HCT116 (cell line): ENCODE data around the gene ADAMTSL2. TPM values are rescaled to one million over a fixed set of nuclear protein-coding genes. Genes with fewer than 3 reads are reported as not detected.

Experiments used
- ATAC-seq: fragments of 200-7000 bp; cut with Tn5 transposase; 2 replicates; pipeline ENCODE4 v1.9.1; 2020; ENCODE audit warnings: mild to moderate bottlenecking, moderate library complexity
- BruUV-seq: library from RNA; stranded (reverse); fragments of 400-500 nt; replicated peaks from 2 replicates; lab custom pipeline; 2021; lab: Mats Ljungman, UMichigan
- CTCF ChIA-PET: fragments of 300-600 bp; sonication (Branson Sonifier 250); formaldehyde crosslinking; loops from one replicate; lab custom pipeline; 2021; ENCODE audit warnings: antibody characterized with exemption; lab: Charles Lee
- POLR2A ChIA-PET: fragments of 300-600, 350-600 bp; sonication (Branson Sonifier 250); formaldehyde crosslinking; loops from one replicate; lab custom pipeline; 2021; ENCODE audit warnings: antibody characterized with exemption; lab: Charles Lee
- RAD21 ChIA-PET, 2 experiments: fragments of 300-600 bp; sonication (Branson Sonifier 250); formaldehyde crosslinking; loops; one replicate each; lab custom pipeline; 2023; ENCODE audit warnings: low total read pairs in 2 of 2; ENCODE audit not compliant: uncharacterized antibody in 2 of 2, unreplicated experiment in 2 of 2, low non-redundant PET in 1 of 2; lab: Charles Lee
- DNase-seq: peaks from one replicate; pipeline ENCODE4 v3.0.0-alpha.2; 2010; ENCODE audit warnings: low read depth, low spot score
- H2AFZ ChIP-seq: fragments of 200-600 bp; shearing (Covaris generic), sonication (generic); 2 replicates; pipeline ENCODE4 v1.6.1; 2017; ENCODE audit warnings: low read depth, mixed run types, mixed read lengths, antibody characterized with exemption, low read length; ENCODE audit not compliant: poor library complexity, severe bottlenecking
- H3K27ac ChIP-seq: 2 replicates; pipeline ENCODE4 v1.5.1; 2012; ENCODE audit warnings: low read depth, low read length
- H3K27me3 ChIP-seq: fragments of 200-600 bp; sonication (generic); 2 replicates; pipeline ENCODE4 v1.6.1; 2016; ENCODE audit warnings: mixed run types, low read length, mixed read lengths; ENCODE audit not compliant: insufficient read depth
- H3K36me3 ChIP-seq, 2 experiments: fragments of 200-500 bp in 1 of 2; fragments of 200-600 bp in 1 of 2; sonication (Bioruptor generic) in 1 of 2; sonication (generic) in 1 of 2; 2 replicates each; pipeline versions ENCODE4 v1.5.1 to v1.6.1; 2014 to 2016; ENCODE audit warnings: low read length in 2 of 2, inconsistent platforms in 1 of 2, mixed read lengths in 1 of 2, mixed run types in 1 of 2; ENCODE audit not compliant: insufficient read depth in 2 of 2, control insufficient read depth in 1 of 2
- H3K4me1 ChIP-seq, 2 experiments: fragments of 200-600 bp in 1 of 2; sonication (generic) in 1 of 2; 2 replicates each; pipeline versions ENCODE4 v1.5.1 to v1.6.1; 2012 to 2017; ENCODE audit warnings: low read length in 2 of 2, inconsistent platforms in 1 of 2, mild to moderate bottlenecking in 1 of 2, mixed read lengths in 1 of 2, mixed run types in 1 of 2, moderate library complexity in 1 of 2; ENCODE audit not compliant: insufficient read depth in 2 of 2, control insufficient read depth in 1 of 2
- H3K4me2 ChIP-seq: fragments of 200-600 bp; sonication (generic); 2 replicates; pipeline ENCODE4 v1.6.1; 2017; ENCODE audit warnings: mixed run types, low read length, mixed read lengths
- H3K4me3 ChIP-seq, 2 experiments: fragments of 200-600 bp in 1 of 2; sonication (generic) in 1 of 2; replicated peaks in 1 of 2; 2 replicates each; pipeline ENCODE4 v1.5.1; 2011 to 2016; ENCODE audit warnings: low read length in 2 of 2, control low read depth in 1 of 2, low read depth in 1 of 2, mild to moderate bottlenecking in 1 of 2, mixed read lengths in 1 of 2, mixed run types in 1 of 2
- H3K79me2 ChIP-seq: fragments of 200-600 bp; sonication (generic); 2 replicates; pipeline ENCODE4 v1.6.1; 2017; ENCODE audit warnings: mild to moderate bottlenecking, mixed run types, low read length, moderate library complexity, mixed read lengths; ENCODE audit not compliant: insufficient read depth
- H3K9ac ChIP-seq: fragments of 200-600 bp; sonication (generic); 2 replicates; pipeline ENCODE4 v1.6.1; 2016; ENCODE audit warnings: low read length, mixed read lengths
- H3K9me2 ChIP-seq: fragments of 200-600 bp; sonication (generic), shearing (Covaris generic); 2 replicates; pipeline ENCODE4 v1.6.1; 2017; ENCODE audit warnings: mixed run types, mild to moderate bottlenecking, moderate library complexity; ENCODE audit not compliant: insufficient read depth
- H3K9me3 ChIP-seq, 2 experiments: fragments of 200-500 bp in 1 of 2; fragments of 200-600 bp in 1 of 2; sonication (Bioruptor generic) in 1 of 2; sonication (generic) in 1 of 2; 2 replicates each; pipeline ENCODE4 v1.6.1; 2014 to 2017; ENCODE audit warnings: low read length in 2 of 2, mixed read lengths in 2 of 2, inconsistent platforms in 1 of 2, low read depth in 1 of 2, mild to moderate bottlenecking in 1 of 2, mixed run types in 1 of 2, moderate library complexity in 1 of 2; ENCODE audit not compliant: control insufficient read depth in 1 of 2, insufficient read depth in 1 of 2
- H4K20me1 ChIP-seq: fragments of 200-600 bp; sonication (generic), shearing (Covaris generic); 2 replicates; pipeline ENCODE4 v1.6.1; 2017; ENCODE audit warnings: mixed run types, mild to moderate bottlenecking, moderate library complexity; ENCODE audit not compliant: insufficient read depth
- ATF3 ChIP-seq: IDR thresholded peaks from 2 replicates; pipeline ENCODE4 v1.6.1; 2012
- CBX3 ChIP-seq: IDR thresholded peaks from 2 replicates; pipeline ENCODE4 v1.6.1; 2012; ENCODE audit warnings: low read depth
- CEBPB ChIP-seq: IDR thresholded peaks from 2 replicates; pipeline ENCODE4 v1.6.1; 2012; ENCODE audit warnings: low read depth
- EGR1 ChIP-seq: IDR thresholded peaks from 2 replicates; pipeline ENCODE4 v1.6.1; 2012; ENCODE audit warnings: low read depth
- EZH2 ChIP-seq: fragments of 200-600 bp; sonication (generic); IDR thresholded peaks from 2 replicates; pipeline ENCODE4 v1.6.1; 2017; ENCODE audit warnings: antibody characterized with exemption, mixed run types
- FOSL1 ChIP-seq: IDR thresholded peaks from 2 replicates; pipeline ENCODE4 v1.6.1; 2012; ENCODE audit warnings: low read depth
- JUND ChIP-seq: IDR thresholded peaks from 2 replicates; pipeline ENCODE4 v1.6.1; 2012
- POLR2A ChIP-seq: IDR thresholded peaks from 2 replicates; pipeline ENCODE4 v1.7.0; 2011; ENCODE audit warnings: borderline replicate concordance; ENCODE audit not compliant: insufficient read depth, insufficient read length; ENCODE audit errors: extremely low read depth
- POLR2AphosphoS5 ChIP-seq: IDR thresholded peaks from 2 replicates; pipeline ENCODE4 v1.6.1; 2011; ENCODE audit warnings: mild to moderate bottlenecking, low read depth, low read length, moderate library complexity
- SRF ChIP-seq: IDR thresholded peaks from 2 replicates; pipeline ENCODE4 v1.6.1; 2012; ENCODE audit warnings: low read depth
- TCF7L2 ChIP-seq: IDR thresholded peaks from 2 replicates; pipeline ENCODE4 v1.7.0; 2011; ENCODE audit warnings: borderline replicate concordance, inconsistent platforms; ENCODE audit not compliant: insufficient read depth, insufficient read length; ENCODE audit errors: extremely low read depth
- ZFX ChIP-seq: fragments of 450-650 bp; IDR thresholded peaks from 2 replicates; pipeline ENCODE4 v1.6.1; 2017
- ZNF274 ChIP-seq: fragments of 200-500 bp; sonication (Bioruptor generic); IDR thresholded peaks from 2 replicates; pipeline ENCODE4 v1.6.1; 2014; ENCODE audit warnings: mild to moderate bottlenecking, low read depth, low read length, inconsistent platforms
- intact Hi-C: fragments of 100-400 bp; cut with micrococcal nuclease; formaldehyde crosslinking; loops from 2 replicates; pipeline ENCODE4 v1.10.0; 2022
- total RNA-seq: library from RNA; stranded (reverse); gene quantifications from one replicate; pipeline ENCODE4 v1.2.1, GENCODE V29; 2021; ENCODE audit not compliant: unreplicated experiment
- TF ChIP-seq, protein P1 (sequence below), 3 experiments: fragments of 200-600 bp in 1 of 3; sonication (generic) in 1 of 3; IDR thresholded peaks in 2 of 3; conservative IDR thresholded peaks in 1 of 3; 2 replicates each; pipeline ENCODE4 v1.5.1; 2012 to 2017; ENCODE audit warnings: low read depth in 2 of 3, low read length in 2 of 3, antibody characterized with exemption in 1 of 3, borderline replicate concordance in 1 of 3, control low read depth in 1 of 3, mild to moderate bottlenecking in 1 of 3, mixed read lengths in 1 of 3, mixed run types in 1 of 3, moderate library complexity in 1 of 3; ENCODE audit not compliant: insufficient read depth in 1 of 3

ADAMTSL2 gene
- total RNA-seq, 1 experiment from 2014 or later: not detected

- no peaks in the 10 kb centered on the region for H4K20me1 ChIP-seq
- H3K27ac ChIP-seq: no peak overlapping the region
- no peak overlapping the region for H3K4me2 ChIP-seq
- no peak for DNase-seq
- no peak overlapping the region for H3K9ac ChIP-seq
- no peak overlapping the region for H3K4me3 ChIP-seq
- RAD21 ChIA-PET: no interaction called here
- no peak for ATAC-seq
- no peaks in the 10 kb centered on the region for H3K79me2 ChIP-seq
- no peaks in the 10 kb centered on the region for H3K27me3 ChIP-seq
- no peak overlapping the region for H2AFZ ChIP-seq
- no peaks in the 10 kb centered on the region for H3K36me3 ChIP-seq
- TF ChIP-seq ATF3 (no peak), ZNF274 (no peak), CBX3 (no peak), POLR2AphosphoS5 (no peak), TCF7L2 (no peak), EZH2 (no peak)
- no TSS peak for BruUV-seq
- intact Hi-C loops: loop anchor here (5.0 kb wide), 2 partner anchors 131 to 151 kb away; partner anchors contain the start of genes SURF1, SURF2 and SURF6
- peaks cover 17 to 22% of the 10 kb centered on the region in 2 experiments; a peak in 3 of 4 replicates for H3K4me1 ChIP-seq
- POLR2A ChIA-PET: no interaction called here
- CTCF ChIA-PET: interaction anchor here (1.0 kb wide), 1 partner anchor 39 kb away, joined by 3 read pairs; no protein-coding TSS in a partner anchor
- H3K9me3 ChIP-seq: no peaks in the 10 kb centered on the region
- no peaks in the 10 kb centered on the region for H3K9me2 ChIP-seq
These were observed 45.7 kb upstream of the ADAMTSL2 start for GRCh38 chr9:133488686-133489252.

GRCh38 chr9:133489253-133490190, 45.0 kb upstream of the ADAMTSL2 start:
- H3K4me1 ChIP-seq: peaks cover 15 to 21% of the 10 kb centered on the region in 2 experiments; a peak in 3 of 4 replicates
- no peaks in the 10 kb centered on the region for H3K9me2 ChIP-seq
- H3K27me3 ChIP-seq: no peaks in the 10 kb centered on the region
- ATAC-seq: no peak
- CTCF ChIA-PET: no interaction called here
- H4K20me1 ChIP-seq: no peaks in the 10 kb centered on the region
- BruUV-seq: no TSS peak
- H3K4me2 ChIP-seq: no peak overlapping the region
- H2AFZ ChIP-seq: no peak overlapping the region
- POLR2A ChIA-PET: no interaction called here
- no peaks in the 10 kb centered on the region for H3K79me2 ChIP-seq
- RAD21 ChIA-PET: no interaction called here
- no peak overlapping the region for H3K27ac ChIP-seq
- no peak overlapping the region for H3K4me3 ChIP-seq
- intact Hi-C loops: loop anchor here (5.0 kb wide), 2 partner anchors 132 to 152 kb away; partner anchors contain the start of genes SURF1, SURF2 and SURF6
- H3K9ac ChIP-seq: no peak overlapping the region
- H3K9me3 ChIP-seq: no peaks in the 10 kb centered on the region
- H3K36me3 ChIP-seq: no peaks in the 10 kb centered on the region
- no peak for DNase-seq
- TF ChIP-seq ZFX (no peak), POLR2A (no peak), EGR1 (no peak), CEBPB (no peak), FOSL1 (no peak), TCF7L2 (no peak), SRF (no peak), JUND (no peak)
- TF ChIP-seq, protein P1, sequence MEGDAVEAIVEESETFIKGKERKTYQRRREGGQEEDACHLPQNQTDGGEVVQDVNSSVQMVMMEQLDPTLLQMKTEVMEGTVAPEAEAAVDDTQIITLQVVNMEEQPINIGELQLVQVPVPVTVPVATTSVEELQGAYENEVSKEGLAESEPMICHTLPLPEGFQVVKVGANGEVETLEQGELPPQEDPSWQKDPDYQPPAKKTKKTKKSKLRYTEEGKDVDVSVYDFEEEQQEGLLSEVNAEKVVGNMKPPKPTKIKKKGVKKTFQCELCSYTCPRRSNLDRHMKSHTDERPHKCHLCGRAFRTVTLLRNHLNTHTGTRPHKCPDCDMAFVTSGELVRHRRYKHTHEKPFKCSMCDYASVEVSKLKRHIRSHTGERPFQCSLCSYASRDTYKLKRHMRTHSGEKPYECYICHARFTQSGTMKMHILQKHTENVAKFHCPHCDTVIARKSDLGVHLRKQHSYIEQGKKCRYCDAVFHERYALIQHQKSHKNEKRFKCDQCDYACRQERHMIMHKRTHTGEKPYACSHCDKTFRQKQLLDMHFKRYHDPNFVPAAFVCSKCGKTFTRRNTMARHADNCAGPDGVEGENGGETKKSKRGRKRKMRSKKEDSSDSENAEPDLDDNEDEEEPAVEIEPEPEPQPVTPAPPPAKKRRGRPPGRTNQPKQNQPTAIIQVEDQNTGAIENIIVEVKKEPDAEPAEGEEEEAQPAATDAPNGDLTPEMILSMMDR (IDR thresholded peaks at IDR 0.05 in 2 of 3, conservative IDR thresholded peaks at IDR 0.05 in 1 of 3; ENCODE audit: borderline replicate concordance in 1 of 3, insufficient read depth in 1 of 3, low read depth in 2 of 3, low read length in 2 of 3): no peak
